DMS 273 treated with DMSO at 0.1 percent for 48 hours (cell line): Measurements from ENCODE around the gene DZANK1.
"Not testable (repeated sequence)": the region's sequence is repeated elsewhere in the genome, so short reads cannot be mapped to it uniquely, and the experiment has no call there.

Experiments
- DNase-seq: peaks from one replicate; lab custom pipeline; 2025; lab: John Stamatoyannopoulos, UW

The DZANK1 gene

DNA sequence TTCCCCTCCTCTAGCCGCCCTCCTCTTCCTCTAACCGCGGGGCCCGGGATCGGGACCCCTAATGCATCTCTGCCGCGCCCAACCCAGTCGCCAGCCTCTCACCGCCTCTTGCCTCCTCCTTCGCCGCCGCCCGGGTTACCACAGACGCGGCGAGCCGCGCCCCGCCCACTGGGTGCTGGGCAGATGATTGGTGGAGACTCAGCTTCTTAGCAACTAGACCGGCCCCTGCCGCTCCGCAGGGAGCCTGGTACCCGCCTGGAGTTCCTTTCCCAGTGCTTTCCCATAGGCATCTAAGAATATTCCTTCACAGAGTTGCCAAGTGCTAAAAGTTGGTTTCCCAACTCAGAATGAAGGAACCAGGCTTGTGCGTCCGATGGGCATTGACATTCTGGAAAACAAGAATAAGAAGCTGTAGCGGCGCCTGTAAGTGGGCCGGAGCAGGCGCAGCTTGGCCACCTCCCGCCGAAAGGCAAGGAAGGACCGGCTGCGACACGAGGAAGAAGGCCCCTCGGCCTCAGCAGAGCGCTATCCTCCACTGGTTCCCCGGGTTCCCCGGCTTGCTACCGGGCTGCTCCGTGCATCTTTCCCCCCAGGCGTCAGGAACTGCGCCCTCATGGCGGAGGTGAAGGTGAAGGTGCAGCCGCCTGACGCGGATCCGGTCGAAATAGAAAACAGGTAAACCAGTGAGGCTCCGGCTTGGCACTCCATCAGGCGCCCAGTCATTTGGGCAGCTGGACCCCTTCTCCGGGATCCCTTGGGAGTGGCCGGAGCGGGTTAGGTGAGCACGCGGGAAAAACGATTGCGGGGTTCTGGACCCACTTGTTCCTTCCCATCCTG, at the start of gene DZANK1, which contains the start of gene POLR3F:
Gene DZANK1 (minus strand): TSS at position 137 of the 837 bp plus-strand sequence. CDS start 1,672 bp downstream, outside the sequence.
Gene POLR3F (plus strand): TSS at position 497 of the 837 bp plus-strand sequence. CDS start 117 bp downstream, at position 614.
- peak; percentile 89 for DNase-seq

DNA sequence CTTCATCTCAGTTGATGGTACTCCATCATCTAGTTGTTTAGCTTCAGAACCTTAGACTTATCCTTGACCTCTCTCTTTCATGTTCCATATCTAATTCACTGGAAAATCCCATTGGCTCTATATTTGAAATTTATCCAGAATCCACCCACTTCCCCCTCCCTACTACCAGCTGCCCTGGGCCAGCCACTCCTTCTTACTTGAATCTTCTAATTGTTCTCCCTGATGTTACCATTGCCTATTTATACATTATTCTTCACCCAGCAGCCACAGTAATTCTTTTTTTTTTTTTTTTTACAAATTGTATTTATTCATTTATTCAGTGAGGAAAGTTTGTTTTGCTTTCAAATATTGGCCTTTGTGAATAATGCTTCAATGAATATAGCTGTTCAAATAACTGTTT, 49.1 kb upstream of the DZANK1 start:
- no peak for DNase-seq

DNA sequence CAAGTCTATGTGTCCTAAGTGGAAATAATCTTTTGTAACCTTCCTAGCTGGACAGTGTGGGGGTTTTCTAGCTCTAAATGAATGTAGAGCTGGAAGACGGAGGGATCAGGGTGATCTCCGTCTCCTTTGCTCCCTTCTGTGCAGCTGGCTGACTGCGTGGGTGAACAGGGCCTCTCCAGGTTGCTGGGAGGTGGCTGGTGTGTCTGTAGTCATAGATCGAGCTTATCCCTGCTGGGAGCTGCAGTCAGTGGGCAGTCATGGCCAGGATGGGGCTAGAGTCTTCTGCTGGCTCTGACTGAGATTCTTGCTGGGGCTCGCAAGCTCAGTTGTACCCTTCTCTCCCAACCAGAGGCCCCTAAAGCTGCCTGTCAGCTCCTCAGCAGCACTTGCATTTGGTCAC, 47.3 kb upstream of the DZANK1 start:
- DNase-seq = no peak

- DNase-seq = no peak
Measured at GRCh38 chr20:18513208-18513607, 46.4 kb upstream of the DZANK1 start.

DNA sequence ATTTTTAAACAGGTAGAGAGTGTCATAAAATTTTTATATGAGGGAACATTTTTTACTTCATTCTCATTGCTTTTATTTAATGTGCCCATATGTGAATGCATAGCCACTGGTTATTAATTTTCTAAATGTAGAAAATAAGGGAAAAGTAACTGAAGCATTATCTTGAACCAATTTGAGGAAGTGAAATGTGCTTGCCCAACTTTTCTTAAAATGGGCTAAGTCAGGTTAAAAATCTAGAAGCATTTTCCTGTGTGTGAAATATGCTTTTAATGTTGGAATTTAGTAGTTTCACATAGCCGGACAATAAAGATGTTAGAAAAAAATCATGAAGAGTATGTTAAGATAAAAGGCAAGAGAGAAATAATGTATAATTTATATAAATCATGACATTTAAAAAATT, 44.7 kb upstream of the DZANK1 start:
- no peak for DNase-seq

DNA sequence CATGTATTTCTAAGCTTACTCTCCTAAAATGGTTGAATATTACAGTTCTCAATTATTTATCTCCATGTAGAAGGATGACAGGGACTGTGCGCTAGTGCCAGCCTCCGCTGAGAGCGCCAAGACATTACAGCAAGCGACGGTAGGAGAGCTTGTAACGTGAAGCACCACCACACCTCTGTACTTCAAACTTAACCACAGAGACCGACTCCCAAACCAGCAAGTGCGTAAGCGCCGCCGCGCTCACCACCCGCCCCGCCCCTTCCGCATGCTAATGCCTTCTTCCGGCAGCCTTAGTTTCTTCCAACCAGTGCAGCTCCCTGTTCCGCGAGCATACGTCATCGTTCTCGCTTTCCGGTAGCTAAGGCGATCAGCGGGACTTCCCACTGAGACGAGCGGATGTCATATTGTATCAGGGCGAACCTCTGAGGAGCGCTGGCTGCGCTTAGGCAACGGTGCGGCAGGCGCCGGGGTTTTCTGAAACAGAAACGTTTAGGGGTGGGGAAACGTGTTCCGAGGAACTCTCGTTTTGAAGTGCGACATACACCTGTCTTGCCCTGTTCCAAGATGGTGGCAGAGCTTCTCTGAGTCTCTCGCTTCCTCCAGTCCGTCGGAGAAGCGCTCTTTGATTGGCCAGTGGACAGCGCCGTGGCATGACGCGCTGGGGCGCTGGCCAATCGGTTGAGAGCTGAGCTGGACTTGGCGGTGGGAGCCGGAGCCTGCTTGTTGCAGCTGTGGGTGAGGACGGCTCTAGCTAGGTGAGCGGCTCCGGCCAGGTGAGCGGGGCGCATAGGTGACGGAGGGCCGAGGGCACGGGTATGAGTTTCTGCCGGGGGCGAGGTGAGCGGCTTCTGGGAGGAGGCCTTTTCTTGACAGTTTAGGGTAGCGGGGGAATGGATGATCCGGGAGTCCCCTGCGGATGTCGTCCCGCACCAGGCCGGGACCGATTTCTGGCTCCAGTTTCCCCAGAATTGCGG, 40.7 kb upstream of the DZANK1 start, which contains the start of gene SEC23B:
Gene SEC23B (plus strand): TSS at position 723 of the 974 bp plus-strand sequence. CDS start 2,896 bp downstream, outside the sequence.
- DNase-seq = peak; percentile 93

DNA sequence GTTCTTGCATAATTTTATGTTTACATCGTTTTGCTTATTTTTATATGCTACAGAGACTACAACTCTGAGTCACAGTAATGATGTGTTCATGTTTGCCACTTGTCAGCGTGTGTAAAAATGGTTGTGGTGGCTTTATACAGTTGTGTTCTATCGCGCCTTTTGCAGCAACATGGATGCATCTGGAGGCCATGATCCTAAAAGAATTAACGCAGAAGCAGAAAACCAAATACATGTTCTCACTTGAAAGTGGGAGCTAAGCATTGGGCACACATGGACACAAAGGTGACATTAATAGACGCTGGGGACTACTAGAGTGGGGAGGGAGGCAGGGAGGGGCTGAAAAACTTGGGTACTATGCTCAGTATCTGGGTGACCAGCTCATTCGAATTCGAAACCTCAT, 39.9 kb upstream of the DZANK1 start:
- no peak for DNase-seq

DNA sequence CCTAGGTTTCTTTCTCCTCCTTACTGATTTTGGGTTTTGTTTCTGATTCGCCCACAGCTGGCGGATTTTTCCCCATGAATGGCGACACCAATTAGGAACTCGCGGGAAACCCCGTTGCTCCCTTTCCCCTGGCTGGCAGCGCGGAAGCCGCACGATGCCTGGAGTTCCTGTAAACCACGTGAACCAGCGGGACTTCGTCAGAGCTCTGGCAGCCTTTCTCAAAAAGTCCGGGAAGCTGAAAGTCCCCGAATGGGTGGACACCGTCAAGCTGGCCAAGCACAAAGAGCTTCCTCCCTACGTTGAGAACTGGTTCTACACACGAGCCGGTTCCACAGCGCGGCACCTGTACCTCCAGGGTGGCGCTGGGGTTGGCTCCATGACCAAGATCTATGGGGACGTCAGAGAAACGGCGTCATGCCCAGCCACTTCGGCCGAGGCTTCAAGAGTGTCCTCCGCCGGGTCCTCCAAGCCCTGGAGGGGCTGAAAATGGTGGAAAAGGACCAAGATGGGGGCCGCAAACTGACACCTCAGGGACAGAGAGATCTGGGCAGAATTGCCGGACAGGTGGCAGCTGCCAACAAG, 37.7 kb upstream of the DZANK1 start:
- DNase-seq = no peak

DNA sequence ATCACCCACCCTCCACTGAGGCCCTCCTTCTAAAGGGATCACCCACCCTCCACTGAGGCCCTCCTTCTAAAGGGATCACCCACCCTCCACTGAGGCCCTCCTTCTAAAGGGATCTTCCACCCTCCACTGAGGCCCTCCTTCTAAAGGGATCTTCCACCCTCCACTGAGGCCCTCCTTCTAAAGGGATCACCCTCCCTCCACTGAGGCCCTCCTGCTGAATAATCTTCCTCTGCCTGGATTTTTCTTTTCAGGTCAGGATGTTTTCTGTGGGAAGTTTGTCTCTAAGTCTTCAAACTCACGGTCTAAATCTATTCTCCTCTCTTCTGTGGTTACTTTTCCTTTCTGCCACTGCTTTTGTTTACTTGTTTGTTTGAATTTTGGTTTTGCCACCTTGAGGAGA, 34.8 kb upstream of the DZANK1 start:
- not testable (repeated sequence) for DNase-seq

- DNase-seq = no peak
Measured at GRCh38 chr20:18497603-18498002, 30.8 kb upstream of the DZANK1 start.

DNA sequence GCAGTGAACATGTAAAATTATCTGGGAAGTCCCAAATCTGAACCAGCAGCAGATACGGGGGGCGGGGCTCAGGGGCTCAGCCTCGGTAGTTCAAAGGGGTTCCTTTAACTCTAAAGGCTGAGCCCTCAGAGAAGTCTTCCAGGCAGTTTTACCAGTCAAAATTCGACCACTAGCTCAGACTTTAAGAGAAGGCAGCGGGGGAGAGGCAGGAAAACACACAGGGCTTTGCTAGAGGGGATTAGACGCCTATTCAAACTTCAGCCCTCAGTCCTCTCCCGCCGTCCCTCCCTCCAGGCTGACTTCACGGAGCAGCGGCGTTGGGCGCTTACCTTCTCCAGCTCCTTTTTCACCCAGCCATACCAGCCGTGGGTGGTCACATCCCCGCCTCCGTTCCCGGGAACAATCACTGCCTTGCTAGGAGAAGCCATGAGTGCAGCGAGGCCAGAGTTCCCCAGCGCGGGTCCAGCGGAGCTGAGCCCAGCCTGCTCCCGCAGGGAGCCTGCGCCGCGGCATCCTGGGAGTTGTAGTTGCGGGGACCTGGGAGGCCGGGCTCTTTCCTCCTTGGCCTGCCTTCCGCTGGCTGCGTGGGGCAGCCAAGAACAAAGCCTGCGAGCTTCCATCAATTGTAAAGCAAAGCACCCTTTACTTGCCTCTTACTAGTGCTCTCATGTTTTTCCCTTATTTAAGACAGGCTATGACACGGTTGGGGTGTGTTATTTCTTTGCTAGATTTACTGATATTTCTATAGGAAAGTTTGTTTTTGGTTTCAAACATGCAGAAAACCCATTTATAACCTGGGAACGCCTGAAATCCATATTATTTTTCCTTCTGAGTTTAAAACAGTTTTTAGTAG, 30.1 kb upstream of the DZANK1 start, which contains the start of gene RBBP9:
Gene RBBP9 (minus strand): TSS at position 486 of the 853 bp plus-strand sequence. CDS start 58 bp downstream, at position 428.
- peak; percentile 47 for DNase-seq

DNA sequence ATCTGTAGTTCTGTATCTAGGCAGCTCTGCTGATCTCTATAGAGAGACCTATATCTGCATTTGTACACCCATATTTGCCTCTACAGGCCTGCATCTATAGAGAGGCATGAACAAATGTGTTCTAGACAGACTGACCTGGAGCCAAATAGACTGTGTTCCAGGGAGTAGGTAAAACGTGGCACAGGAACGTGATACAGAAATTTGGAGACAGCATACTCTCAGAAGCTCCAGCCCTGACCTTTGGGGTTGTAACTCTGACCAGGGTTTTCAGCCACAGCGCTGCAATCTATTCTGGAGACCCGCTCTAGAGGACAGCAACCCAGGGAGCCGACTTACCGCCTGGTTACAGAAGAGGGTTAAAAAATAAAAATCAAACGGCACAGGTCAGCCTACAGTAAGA, 29.2 kb upstream of the DZANK1 start:
- no peak for DNase-seq

GRCh38 chr20:18488301-18488700, 21.5 kb upstream of the DZANK1 start:
- DNase-seq = no peak

DNA sequence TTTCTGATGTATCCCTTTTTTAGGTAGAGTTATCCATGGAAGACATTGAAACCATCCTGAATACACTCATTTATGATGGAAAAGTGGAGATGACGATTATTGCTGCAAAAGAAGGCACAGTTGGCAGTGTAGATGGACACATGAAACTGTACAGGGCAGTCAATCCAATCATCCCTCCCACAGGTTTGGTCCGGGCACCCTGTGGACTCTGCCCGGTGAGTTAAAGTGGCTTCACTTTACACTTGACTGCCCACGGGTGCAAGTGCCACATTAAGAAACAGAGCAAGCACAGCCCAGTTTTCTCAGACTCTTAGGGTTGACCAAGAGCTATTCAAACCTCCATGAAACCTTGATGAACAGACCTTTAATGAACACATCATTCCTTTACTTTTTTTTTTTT, 14.8 kb upstream of the DZANK1 start:
- DNase-seq = no peak

DNA sequence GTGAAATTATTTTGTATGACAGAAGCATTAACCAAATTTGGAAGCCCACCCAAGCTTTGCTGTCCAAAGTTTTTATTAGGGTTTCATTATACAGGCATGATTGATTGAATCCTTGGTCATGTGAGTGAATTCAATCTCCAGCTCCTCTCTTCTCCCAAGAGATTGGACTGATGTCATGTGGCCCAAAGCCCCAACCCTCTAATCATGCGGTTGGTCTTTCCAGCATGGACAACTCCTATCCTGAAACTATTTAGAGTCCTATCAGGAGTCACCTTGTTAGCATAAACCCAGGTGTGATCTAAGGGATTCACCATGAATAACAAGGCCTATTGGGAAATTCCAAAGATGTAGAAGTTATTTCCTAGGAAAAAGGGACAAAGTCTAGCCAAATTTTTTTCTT, 11.0 kb upstream of the DZANK1 start:
- no peak for DNase-seq

GRCh38 chr20:18477218-18477617, 10.4 kb upstream of the DZANK1 start:
- no peak for DNase-seq

DNA sequence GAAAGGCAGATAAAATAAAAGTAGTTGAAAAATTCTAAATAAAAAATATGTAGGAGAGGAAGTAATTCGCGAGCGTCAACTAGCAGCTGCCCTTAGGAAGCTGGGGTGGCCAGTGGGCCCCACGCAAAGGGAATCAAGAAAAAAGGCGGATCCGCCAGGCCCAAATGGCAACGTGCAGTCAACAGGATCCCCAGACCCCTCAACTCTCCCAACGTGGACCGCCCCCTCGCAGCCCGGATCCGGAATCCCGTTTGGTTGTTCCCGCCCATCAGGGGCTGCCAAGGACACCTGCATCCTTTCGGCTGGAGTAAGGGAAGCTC, 296 bp downstream of the DZANK1 start:
- no peak for DNase-seq

- no peak for DNase-seq
Measured at GRCh38 chr20:18465536-18466200, 1.2 kb downstream of the DZANK1 start.

DNA sequence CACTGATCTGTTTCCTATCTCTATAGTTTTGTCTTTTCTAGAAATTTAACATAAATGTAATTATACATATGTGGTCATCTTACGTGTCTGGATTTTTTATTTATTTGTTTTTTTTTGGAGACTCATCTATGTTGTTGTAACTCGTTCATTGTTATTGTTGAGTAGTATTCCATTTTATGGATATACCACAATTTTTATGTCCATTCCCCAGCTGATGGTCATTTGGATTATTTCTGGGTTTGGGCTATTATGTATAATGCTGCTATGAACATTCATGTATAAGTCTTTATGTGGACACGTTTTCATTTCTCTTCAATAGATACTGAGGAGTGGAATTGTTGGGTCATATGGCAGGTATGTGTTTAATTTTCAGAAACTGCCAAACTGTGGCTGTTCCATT, 10.2 kb downstream of the DZANK1 start:
- no peak for DNase-seq

- DNase-seq = peak; percentile 22
Measured at GRCh38 chr20:18443886-18444285, 22.9 kb downstream of the DZANK1 start.

DNA sequence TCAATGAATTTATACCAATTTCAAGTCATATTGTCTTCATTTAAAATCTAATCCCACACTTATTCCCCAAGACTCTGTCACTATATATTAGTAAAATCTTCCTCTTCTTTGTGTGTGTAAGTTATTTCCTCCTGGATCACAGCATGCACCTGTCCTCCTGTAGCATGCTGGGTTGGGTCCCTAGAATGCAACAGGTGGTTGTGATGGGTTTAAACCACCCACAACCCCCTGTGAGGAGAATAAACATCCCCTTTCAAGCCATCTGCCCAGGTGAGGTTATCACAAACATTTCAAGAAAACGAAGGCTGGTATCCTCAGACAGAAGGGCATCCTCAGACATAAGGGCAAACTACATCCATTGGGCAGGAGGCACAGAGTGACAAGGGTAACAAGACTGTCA, 26.4 kb downstream of the DZANK1 start:
- DNase-seq = no peak
